HG03159 (cell line): ENCODE results near the gene SNRK.

ENCODE experiments used
- ATAC-seq: cut with Tn5 transposase; IDR thresholded peaks from one replicate; pipeline ENCODE4 v1.9.1; 2021; ENCODE audit warnings: mild to moderate bottlenecking, moderate library complexity; ENCODE audit not compliant: unreplicated experiment

The SNRK gene

GRCh38 chr3:43370293-43370980 lies 84.1 kb downstream of the SNRK start:
- no peak for ATAC-seq

- ATAC-seq = no peak
Measured at GRCh38 chr3:43371494-43371893, 85.2 kb downstream of the SNRK start.

GRCh38 chr3:43372007-43372740 lies 85.8 kb downstream of the SNRK start:
- no peak for ATAC-seq

GRCh38 chr3:43372809-43373559 lies 86.6 kb downstream of the SNRK start:
- ATAC-seq = no peak

GRCh38 chr3:43373560-43373928 lies 87.2 kb downstream of the SNRK start:
- ATAC-seq = no peak

GRCh38 chr3:43378066-43378935 lies 92.0 kb downstream of the SNRK start:
- ATAC-seq = peak; percentile 68

GRCh38 chr3:43379343-43379742 lies 93.0 kb downstream of the SNRK start:
- ATAC-seq = no peak

- ATAC-seq = no peak
Measured at GRCh38 chr3:43388175-43388574, 101.8 kb downstream of the SNRK start.

- no peak for ATAC-seq
Measured at GRCh38 chr3:43388915-43389314, 102.6 kb downstream of the SNRK start.

- ATAC-seq = peak; percentile 76
Measured at GRCh38 chr3:43389388-43390254, 103.3 kb downstream of the SNRK start.

- ATAC-seq = no peak
Measured at GRCh38 chr3:43390255-43390588, 103.9 kb downstream of the SNRK start.

GRCh38 chr3:43391621-43392020 lies 105.3 kb downstream of the SNRK start:
- ATAC-seq = no peak

GRCh38 chr3:43394041-43394554 lies 107.8 kb downstream of the SNRK start:
- ATAC-seq = no peak

- ATAC-seq = no peak
Measured at GRCh38 chr3:43399034-43399433, 112.7 kb downstream of the SNRK start.

- no peak for ATAC-seq
Measured at GRCh38 chr3:43400167-43400566, 113.8 kb downstream of the SNRK start.
